ENCODE data around the gene ETFA.
A peak's percentile ranks its signal among the peaks of the same experiment; 100 is the strongest.

Gene ETFA

GRCh38 chr15:76198456-76199105 lies 112.7 kb downstream of the ETFA start:
- ATAC-seq, result no peak
- no peak for TF ChIP-seq CREB5 (CRISPR knock-in tag; IDR thresholded peaks at IDR 0.05; ENCODE audit: low read depth)
- TF ChIP-seq TCF4 (CRISPR knock-in tag; IDR thresholded peaks at IDR 0.05; ENCODE audit: borderline replicate concordance), result no peak
- no peak for TF ChIP-seq ZC3H10 (CRISPR knock-in tag; IDR thresholded peaks at IDR 0.05)

GRCh38 chr15:76197703-76198455 lies 113.4 kb downstream of the ETFA start:
- ATAC-seq, result no peak
- TF ChIP-seq POU6F1 (CRISPR knock-in tag; IDR thresholded peaks at IDR 0.05; ENCODE audit: borderline replicate concordance, low read depth), result no peak
- no peak for TF ChIP-seq ZC3H10 (CRISPR knock-in tag; IDR thresholded peaks at IDR 0.05)
- TF ChIP-seq ZNF70 (CRISPR knock-in tag; IDR thresholded peaks at IDR 0.05), result no peak
- TF ChIP-seq ISL1 (CRISPR knock-in tag; IDR thresholded peaks at IDR 0.05), result no peak
- no peak for TF ChIP-seq TCF4 (CRISPR knock-in tag; IDR thresholded peaks at IDR 0.05; ENCODE audit: borderline replicate concordance)
- no peak for TF ChIP-seq TOX (CRISPR knock-in tag; IDR thresholded peaks at IDR 0.05; ENCODE audit: borderline replicate concordance)
- no peak for TF ChIP-seq PATZ1 (CRISPR knock-in tag; IDR thresholded peaks at IDR 0.05; ENCODE audit: borderline replicate concordance)
- no peak for TF ChIP-seq CSDC2 (CRISPR knock-in tag; IDR thresholded peaks at IDR 0.05)
- no peak for TF ChIP-seq RARB (CRISPR knock-in tag; IDR thresholded peaks at IDR 0.05)

- peak; percentile 81 for ATAC-seq
- TF ChIP-seq ESRRG (CRISPR knock-in tag; IDR thresholded peaks at IDR 0.05), result no peak
- peak; percentile 69; the same call in 1 of the 2 replicates for TF ChIP-seq PATZ1 (CRISPR knock-in tag; IDR thresholded peaks at IDR 0.05; ENCODE audit: borderline replicate concordance)
These were observed 114.7 kb downstream of the ETFA start for GRCh38 chr15:76196269-76197231.

GRCh38 chr15:76195506-76196268 lies 115.6 kb downstream of the ETFA start:
- ATAC-seq, result no peak

More at GRCh38 chr15:76195506-76196268, 115.6 kb downstream of the ETFA start:
- no peak for TF ChIP-seq CSDC2 (CRISPR knock-in tag; IDR thresholded peaks at IDR 0.05)
- TF ChIP-seq BACH2 (CRISPR knock-in tag; IDR thresholded peaks at IDR 0.05; ENCODE audit: borderline replicate concordance), result no peak
- TF ChIP-seq TOX (CRISPR knock-in tag; IDR thresholded peaks at IDR 0.05; ENCODE audit: borderline replicate concordance), result no peak
- no peak for TF ChIP-seq TSHZ2 (CRISPR knock-in tag; IDR thresholded peaks at IDR 0.05)
- no peak for TF ChIP-seq ZFP3 (CRISPR knock-in tag; IDR thresholded peaks at IDR 0.05)
- TF ChIP-seq TCF4 (CRISPR knock-in tag; IDR thresholded peaks at IDR 0.05; ENCODE audit: borderline replicate concordance), result no peak
- TF ChIP-seq OSR1 (CRISPR knock-in tag; IDR thresholded peaks at IDR 0.05), result no peak
- no peak for TF ChIP-seq ZNF8 (CRISPR knock-in tag; IDR thresholded peaks at IDR 0.05)
